D721Med (cell line): ENCODE data around the gene SH3RF2.
A peak's percentile ranks its signal among the peaks of the same experiment; 100 is the strongest.
"Not testable (repeated sequence)": the region's sequence is repeated elsewhere in the genome, so short reads cannot be mapped to it uniquely, and the experiment has no call there.

ENCODE experiments used
- DNase-seq: peaks from one replicate; pipeline ENCODE4 v3.0.0; 2011; ENCODE audit warnings: low spot score; ENCODE audit not compliant: insufficient read length
- FAIRE-seq: peaks from 2 replicates; lab custom pipeline; 2011; peaks lifted over from hg19 to GRCh38; lab: Jason Lieb, UNC
- CTCF ChIP-seq: IDR thresholded peaks from 2 replicates; pipeline ENCODE4 v1.5.1; 2012; ENCODE audit warnings: mild to moderate bottlenecking, control low read depth; ENCODE audit not compliant: insufficient read depth; ENCODE audit errors: missing control alignments

Gene SH3RF2

GRCh38 chr5:145936401-145937131, at the start of gene SH3RF2:
SH3RF2 (plus strand) TSS chr5:145936578; CDS start chr5:145937929, 1,351 bp downstream.
- FAIRE-seq (no peak), DNase-seq (no peak)
- no peak for TF ChIP-seq CTCF

- TF ChIP-seq CTCF, result no peak
These were observed 49.2 kb upstream of the SH3RF2 start for GRCh38 chr5:145887217-145887616.

GRCh38 chr5:145887976-145888574, 48.3 kb upstream of the SH3RF2 start:
- peak; percentile 83 for TF ChIP-seq CTCF
- FAIRE-seq (peak; percentile 77), DNase-seq (peak; percentile 23)

More at GRCh38 chr5:145887217-145887616, 49.2 kb upstream of the SH3RF2 start:
- no peak for FAIRE-seq
- DNase-seq, result no peak

- no peak for FAIRE-seq
- DNase-seq, result no peak
- no peak for TF ChIP-seq CTCF
These were observed 46.8 kb upstream of the SH3RF2 start for GRCh38 chr5:145889611-145890010.

- FAIRE-seq, DNase-seq: not testable (repeated sequence)
These were observed 45.0 kb upstream of the SH3RF2 start for GRCh38 chr5:145891378-145891777.

GRCh38 chr5:145898171-145898570, 38.2 kb upstream of the SH3RF2 start:
- TF ChIP-seq CTCF, result no peak
- FAIRE-seq (no peak), DNase-seq (no peak)

- no peak for TF ChIP-seq CTCF
- FAIRE-seq (no peak), DNase-seq (no peak)
These were observed 34.0 kb upstream of the SH3RF2 start for GRCh38 chr5:145902421-145902820.
